ENCODE measurements around the gene MANF. TPM values are rescaled to one million over a fixed set of nuclear protein-coding genes. Genes with fewer than 3 reads are reported as not detected.

MANF gene
- total and polyA plus RNA-seq, 4 donors, result 40.1 to 173 (median 86.7) TPM

DNA sequence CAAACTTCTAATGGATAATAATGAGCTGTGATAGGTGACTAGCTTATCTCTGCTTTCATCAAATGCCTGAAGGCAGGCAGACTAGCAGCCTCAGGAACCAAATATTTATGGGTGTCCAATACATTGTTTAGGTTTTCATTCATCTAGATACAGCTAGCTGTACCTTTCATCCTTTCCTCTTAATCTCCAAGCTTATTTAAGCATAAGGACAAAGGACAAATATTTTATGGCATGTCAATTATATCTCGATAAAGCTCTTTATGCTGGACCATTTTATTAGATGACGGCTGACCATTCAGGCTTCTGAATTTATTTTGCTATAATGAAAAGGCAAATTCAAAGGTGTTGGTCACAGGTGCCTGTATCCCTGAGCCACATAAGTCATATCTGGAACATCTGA is 22.9 kb downstream of the MANF start:
- WGBS, 2 donors, result 93% methylated on average over 2 of the region's 2 CpGs
- Histone ChIP-seq H3K9me3 (ENCODE audit: control insufficient read depth in 4 of 4, insufficient read depth in 3 of 4, low read length in 3 of 4) (no peaks in the 10 kb centered on the region), H3K4me1 (ENCODE audit: control insufficient read depth in 5 of 5, insufficient read depth in 5 of 5, low read length in 5 of 5) (no peaks in the 10 kb centered on the region), H3K4me3 (no peak overlapping the region), H3K27me3 (ENCODE audit: control insufficient read depth in 3 of 3, insufficient read depth in 3 of 3, low read length in 2 of 3) (no peaks in the 10 kb centered on the region), H3K27ac (ENCODE audit: low read depth in 1 of 2, low read length in 1 of 2) (no peak overlapping the region), H3K9ac (ENCODE audit: insufficient read depth in 1 of 2, low read length in 2 of 2) (no peak overlapping the region), H3K36me3 (ENCODE audit: control insufficient read depth in 4 of 4, insufficient read depth in 4 of 4, low read length in 4 of 4) (peaks cover 15 to 21% (median 19%) of the 10 kb centered on the region in 4 donors)
- no peak for TF ChIP-seq CTCF (IDR thresholded peaks at IDR 0.05; ENCODE audit: control extremely low read depth, extremely low read depth)
- DNase-seq (no peak), ATAC-seq (ENCODE audit: insufficient read depth, low FRiP score) (no peak)

- DNase-seq (no peak), ATAC-seq (ENCODE audit: insufficient read depth, low FRiP score) (no peak)
- no peak for TF ChIP-seq CTCF (IDR thresholded peaks at IDR 0.05; ENCODE audit: control extremely low read depth, extremely low read depth)
Observed at GRCh38 chr3:51408813-51409212, 23.7 kb downstream of the MANF start.

GRCh38 chr3:51422211-51422610 is 37.1 kb downstream of the MANF start:
- Histone ChIP-seq H3K4me1 (ENCODE audit: control insufficient read depth in 5 of 5, insufficient read depth in 5 of 5, low read length in 5 of 5) (no peaks in the 10 kb centered on the region), H3K4me3 (no peak overlapping the region), H3K9me3 (ENCODE audit: control insufficient read depth in 4 of 4, insufficient read depth in 3 of 4, low read length in 3 of 4) (no peaks in the 10 kb centered on the region), H3K9ac (ENCODE audit: insufficient read depth in 1 of 2, low read length in 2 of 2) (no peak overlapping the region), H3K27ac (ENCODE audit: low read depth in 1 of 2, low read length in 1 of 2) (no peak overlapping the region), H3K36me3 (ENCODE audit: control insufficient read depth in 4 of 4, insufficient read depth in 4 of 4, low read length in 4 of 4) (peaks cover 16 to 25% (median 19%) of the 10 kb centered on the region in 4 donors), H3K27me3 (ENCODE audit: control insufficient read depth in 3 of 3, insufficient read depth in 3 of 3, low read length in 2 of 3) (no peaks in the 10 kb centered on the region)
- DNase-seq (no peak), ATAC-seq (ENCODE audit: insufficient read depth, low FRiP score) (no peak)
- 98 to 99% methylated on average over 3 of the region's 3 CpGs for WGBS, 2 donors
- TF ChIP-seq CTCF (IDR thresholded peaks at IDR 0.05; ENCODE audit: control extremely low read depth, extremely low read depth), result no peak

More at GRCh38 chr3:51408813-51409212, 23.7 kb downstream of the MANF start:
- Histone ChIP-seq H3K27me3 (ENCODE audit: control insufficient read depth in 3 of 3, insufficient read depth in 3 of 3, low read length in 2 of 3) (no peaks in the 10 kb centered on the region), H3K9me3 (ENCODE audit: control insufficient read depth in 4 of 4, insufficient read depth in 3 of 4, low read length in 3 of 4) (no peaks in the 10 kb centered on the region), H3K4me3 (no peak overlapping the region), H3K27ac (ENCODE audit: low read depth in 1 of 2, low read length in 1 of 2) (no peak overlapping the region), H3K36me3 (ENCODE audit: control insufficient read depth in 4 of 4, insufficient read depth in 4 of 4, low read length in 4 of 4) (peaks cover 13 to 24% (median 20%) of the 10 kb centered on the region in 4 donors), H3K4me1 (ENCODE audit: control insufficient read depth in 5 of 5, insufficient read depth in 5 of 5, low read length in 5 of 5) (no peaks in the 10 kb centered on the region), H3K9ac (ENCODE audit: insufficient read depth in 1 of 2, low read length in 2 of 2) (no peak overlapping the region)
- 58 to 67% methylated on average over 2 of the region's 2 CpGs for WGBS, 2 donors

GRCh38 chr3:51426921-51427320 is 41.8 kb downstream of the MANF start:
- WGBS, 2 donors, result 90 to 94% methylated on average over 4 of the region's 4 CpGs
- H3K4me1 ChIP-seq (ENCODE audit: control insufficient read depth in 5 of 5, insufficient read depth in 5 of 5, low read length in 5 of 5), result no peaks in the 10 kb centered on the region
- no peak for TF ChIP-seq CTCF (IDR thresholded peaks at IDR 0.05; ENCODE audit: control extremely low read depth, extremely low read depth)
- H3K4me3 ChIP-seq, result no peak overlapping the region
- peaks cover 8 to 23% (median 15%) of the 10 kb centered on the region in 4 donors for H3K36me3 ChIP-seq (ENCODE audit: control insufficient read depth in 4 of 4, insufficient read depth in 4 of 4, low read length in 4 of 4)
- H3K27ac ChIP-seq (ENCODE audit: low read depth in 1 of 2, low read length in 1 of 2), result no peak overlapping the region
- no peak overlapping the region for H3K9ac ChIP-seq (ENCODE audit: insufficient read depth in 1 of 2, low read length in 2 of 2)
- H3K9me3 ChIP-seq (ENCODE audit: control insufficient read depth in 4 of 4, insufficient read depth in 3 of 4, low read length in 3 of 4), result no peaks in the 10 kb centered on the region
- ATAC-seq (ENCODE audit: insufficient read depth, low FRiP score) (no peak), DNase-seq (no peak)
- H3K27me3 ChIP-seq (ENCODE audit: control insufficient read depth in 3 of 3, insufficient read depth in 3 of 3, low read length in 2 of 3), result no peaks in the 10 kb centered on the region
